OCI-LY3 (cell line): ENCODE measurements around the gene MCCC2.

Experiments used
- CTCF ChIP-seq: fragments of 200-600, 300-600 bp; sonication (generic); IDR thresholded peaks from 2 replicates; pipeline ENCODE4 v1.5.1; 2014; ENCODE audit warnings: antibody characterized with exemption, low read length, low read depth
- EZH2phosphoT487 ChIP-seq: fragments of 200-600 bp; shearing (Covaris generic); IDR thresholded peaks from 2 replicates; pipeline ENCODE4 v1.6.1; 2018; ENCODE audit warnings: antibody characterized with exemption, mixed run types, low read depth

DNA sequence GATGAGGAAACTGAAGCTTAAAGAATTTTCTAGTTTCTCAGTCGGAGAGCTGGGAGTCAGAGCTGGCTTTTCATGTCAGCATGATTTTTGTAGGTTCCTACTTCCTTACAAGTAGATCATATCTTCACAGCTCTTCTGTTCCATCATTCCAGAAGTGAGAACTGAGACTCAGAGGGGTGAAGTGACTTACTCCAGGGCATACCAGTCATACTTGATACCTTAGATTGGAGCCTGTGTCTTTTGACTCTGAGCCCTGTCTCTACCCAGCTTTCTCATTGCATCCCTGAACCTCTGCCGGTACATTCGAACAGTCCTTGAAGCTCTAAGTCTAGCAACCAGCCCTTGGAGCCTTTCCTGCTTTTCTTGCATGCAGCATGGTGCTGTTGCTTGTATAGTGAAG, 53.3 kb downstream of the MCCC2 start:
- TF ChIP-seq CTCF (no peak), EZH2phosphoT487 (no peak)
